ENCODE results near the gene UPP1.
"Not testable (repeated sequence)": the region's sequence is repeated elsewhere in the genome, so short reads cannot be mapped to it uniquely, and the experiment has no call there.

Gene UPP1

GRCh38 chr7:48110868-48111267 lies 21.8 kb downstream of the UPP1 start:
- FAIRE-seq (no peak), DNase-seq (ENCODE audit: insufficient read length, low spot score) (no peak)
- no peak for TF ChIP-seq POLR2A (IDR thresholded peaks at IDR 0.05; ENCODE audit: low read depth, low read length)

GRCh38 chr7:48111596-48111995 lies 22.5 kb downstream of the UPP1 start:
- TF ChIP-seq POLR2A (IDR thresholded peaks at IDR 0.05; ENCODE audit: low read depth, low read length): no peak
- FAIRE-seq (no peak), DNase-seq (ENCODE audit: insufficient read length, low spot score) (no peak)

GRCh38 chr7:48112401-48113165 lies 23.5 kb downstream of the UPP1 start:
- no peak for TF ChIP-seq POLR2A (IDR thresholded peaks at IDR 0.05; ENCODE audit: low read depth, low read length)
- FAIRE-seq (no peak), DNase-seq (ENCODE audit: insufficient read length, low spot score) (no peak)

- DNase-seq (ENCODE audit: insufficient read length, low spot score) (no peak), FAIRE-seq (no peak)
- no peak for TF ChIP-seq POLR2A (IDR thresholded peaks at IDR 0.05; ENCODE audit: low read depth, low read length)
Observed at GRCh38 chr7:48113275-48113674, 24.2 kb downstream of the UPP1 start.

DNA sequence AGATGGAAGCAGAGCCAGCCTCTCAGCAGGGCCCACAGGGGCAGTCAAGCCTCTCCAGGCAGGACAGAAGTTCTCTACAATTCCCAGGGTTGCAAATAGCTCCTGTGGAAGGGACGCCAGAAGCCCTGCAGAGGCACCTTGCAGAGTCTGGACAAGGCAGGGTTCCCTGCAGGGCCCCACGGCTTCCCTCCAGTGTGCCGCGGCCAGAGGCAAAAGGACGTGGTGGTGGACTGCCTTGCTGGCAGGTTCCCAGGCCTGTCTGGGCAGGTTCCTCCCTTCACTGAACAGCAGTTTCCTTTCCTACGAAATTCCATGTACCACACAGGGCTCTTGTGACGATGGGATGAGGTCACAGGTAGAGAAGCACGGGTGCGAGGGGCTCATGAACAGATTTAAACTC lies 25.1 kb downstream of the UPP1 start:
- no peak for TF ChIP-seq POLR2A (IDR thresholded peaks at IDR 0.05; ENCODE audit: low read depth, low read length)
- DNase-seq (ENCODE audit: insufficient read length, low spot score) (no peak), FAIRE-seq (no peak)

GRCh38 chr7:48114589-48114988 lies 25.5 kb downstream of the UPP1 start:
- DNase-seq (ENCODE audit: insufficient read length, low spot score) (no peak), FAIRE-seq (no peak)
- TF ChIP-seq POLR2A (IDR thresholded peaks at IDR 0.05; ENCODE audit: low read depth, low read length): no peak

DNA sequence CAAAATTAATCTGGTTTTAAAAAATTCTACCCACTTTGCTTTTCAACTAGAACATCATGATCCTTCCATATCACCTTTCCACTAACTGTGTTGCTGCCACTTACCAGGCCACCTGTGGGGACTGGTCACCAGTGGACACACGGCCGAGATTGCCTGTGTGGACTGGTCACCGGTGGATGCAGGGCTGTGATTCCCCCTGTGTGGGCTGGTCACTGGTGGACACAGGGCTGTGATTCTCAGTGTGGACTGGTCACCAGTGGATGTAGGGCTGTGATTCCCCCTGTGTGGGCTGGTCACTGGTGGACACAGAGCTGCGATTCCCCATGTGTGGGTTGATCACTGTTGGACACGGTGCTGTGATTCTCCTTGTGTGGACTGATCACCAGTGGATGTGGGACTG lies 27.0 kb downstream of the UPP1 start:
- no peak for TF ChIP-seq POLR2A (IDR thresholded peaks at IDR 0.05; ENCODE audit: low read depth, low read length)
- DNase-seq (ENCODE audit: insufficient read length, low spot score): no peak
- FAIRE-seq: no peak

DNA sequence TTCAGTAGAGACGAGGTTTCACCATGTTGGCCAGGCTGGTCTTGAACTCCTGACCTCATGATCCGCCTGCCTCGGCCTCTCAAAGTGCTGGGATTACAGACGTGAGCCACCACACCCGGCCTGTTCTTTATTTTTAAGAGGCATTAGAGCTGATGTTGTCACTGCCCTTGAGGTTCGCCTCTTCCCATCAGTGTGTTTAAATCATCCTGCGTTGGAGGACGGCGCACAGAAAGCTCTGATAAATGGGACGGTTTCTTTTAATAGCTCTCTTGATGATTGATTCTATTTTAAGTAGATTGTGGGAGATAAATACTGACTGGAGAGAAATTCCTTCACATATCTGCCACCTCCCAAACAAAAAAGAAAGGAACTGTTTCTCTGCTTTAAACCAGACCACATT lies 29.0 kb downstream of the UPP1 start:
- FAIRE-seq: no peak
- DNase-seq (ENCODE audit: insufficient read length, low spot score): no peak
- no peak for TF ChIP-seq POLR2A (IDR thresholded peaks at IDR 0.05; ENCODE audit: low read depth, low read length)

DNA sequence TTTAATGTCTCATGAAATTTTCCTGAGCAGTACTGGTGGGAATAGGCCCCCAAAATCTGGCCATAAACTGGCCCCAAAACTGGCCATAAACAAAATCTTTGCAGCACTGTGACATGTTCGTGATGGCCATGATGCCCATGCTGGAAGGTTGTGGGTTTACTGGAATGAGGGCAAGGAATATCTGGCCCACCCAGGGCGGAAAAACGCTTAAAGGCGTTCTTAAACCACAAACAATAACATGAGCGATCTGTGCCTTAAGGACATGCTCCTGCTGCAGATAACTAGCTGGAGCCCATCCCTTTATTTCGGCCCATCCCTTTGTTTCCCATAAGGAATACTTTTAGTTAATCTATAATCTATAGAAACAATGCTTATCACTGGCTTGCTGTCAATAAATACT lies 31.5 kb downstream of the UPP1 start:
- not testable (repeated sequence) for DNase-seq (ENCODE audit: insufficient read length, low spot score); FAIRE-seq

DNA sequence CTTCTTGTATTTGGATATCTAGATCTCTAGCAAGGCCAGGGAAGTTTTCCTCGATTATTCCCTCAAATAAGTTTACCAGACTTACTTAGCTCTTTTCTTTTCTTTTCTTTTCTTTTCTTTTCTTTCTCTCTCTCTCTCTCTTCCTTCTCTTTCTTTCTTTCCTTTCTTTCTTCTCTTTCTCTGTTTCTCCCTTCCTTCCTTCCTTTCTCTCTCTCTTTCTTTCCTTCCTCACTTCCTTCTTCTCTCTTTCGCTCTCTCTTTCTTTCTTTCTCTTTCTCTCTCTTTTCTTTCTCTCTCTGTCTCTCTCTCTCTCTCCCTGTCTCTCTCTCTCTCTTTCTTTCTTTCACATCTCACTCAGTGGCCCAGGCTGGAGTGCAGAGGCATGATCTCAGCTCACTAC lies 37.0 kb downstream of the UPP1 start:
- FAIRE-seq (no peak), DNase-seq (ENCODE audit: insufficient read length, low spot score) (no peak)
- no peak for TF ChIP-seq POLR2A (IDR thresholded peaks at IDR 0.05; ENCODE audit: low read depth, low read length)

- TF ChIP-seq POLR2A (IDR thresholded peaks at IDR 0.05; ENCODE audit: low read depth, low read length): no peak
- DNase-seq (ENCODE audit: insufficient read length, low spot score): no peak
- FAIRE-seq: no peak
Observed at GRCh38 chr7:48130658-48131108, 41.6 kb downstream of the UPP1 start.

- DNase-seq (ENCODE audit: insufficient read length, low spot score): no peak
- FAIRE-seq: no peak
- no peak for TF ChIP-seq POLR2A (IDR thresholded peaks at IDR 0.05; ENCODE audit: low read depth, low read length)
Observed at GRCh38 chr7:48132792-48133191, 43.7 kb downstream of the UPP1 start.

DNA sequence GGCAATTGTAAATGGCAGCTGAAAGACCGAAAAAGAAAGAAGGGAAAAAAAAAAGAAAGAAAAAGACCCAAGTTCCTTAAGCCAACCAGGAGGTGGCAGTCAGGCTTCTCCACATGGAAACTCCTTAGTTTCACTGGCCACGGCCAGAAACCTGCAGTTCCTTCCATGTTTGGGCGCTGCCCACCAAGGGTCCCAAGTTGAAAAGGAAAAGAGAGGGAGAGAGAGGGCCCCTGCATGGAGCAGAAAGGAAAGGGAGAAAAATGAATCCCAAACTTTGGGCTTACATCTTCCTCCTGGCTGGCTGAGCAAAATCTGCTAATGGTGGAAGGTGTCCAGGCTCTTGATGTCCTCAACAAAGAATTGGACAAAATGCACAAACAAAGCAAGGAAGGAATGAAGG lies 50.4 kb downstream of the UPP1 start:
- DNase-seq (ENCODE audit: insufficient read length, low spot score) (no peak), FAIRE-seq (no peak)
- TF ChIP-seq POLR2A (IDR thresholded peaks at IDR 0.05; ENCODE audit: low read depth, low read length): no peak

GRCh38 chr7:48140001-48140681 lies 51.1 kb downstream of the UPP1 start:
- FAIRE-seq (no peak), DNase-seq (ENCODE audit: insufficient read length, low spot score) (no peak)
- TF ChIP-seq POLR2A (IDR thresholded peaks at IDR 0.05; ENCODE audit: low read depth, low read length): no peak

- DNase-seq (ENCODE audit: insufficient read length, low spot score) (no peak), FAIRE-seq (no peak)
- TF ChIP-seq POLR2A (IDR thresholded peaks at IDR 0.05; ENCODE audit: low read depth, low read length): no peak
Observed at GRCh38 chr7:48141521-48141920, 52.5 kb downstream of the UPP1 start.
